Keratinocyte (primary cell): ENCODE results near the gene KRT81.

Source experiments
- EZH2 ChIP-seq: IDR thresholded peaks from one replicate; pipeline ENCODE4 v1.6.1; 2012; ENCODE audit warnings: inconsistent platforms, mild to moderate bottlenecking, low read length, moderate library complexity
- TF ChIP-seq, protein P1 (sequence below), 3 experiments: IDR thresholded peaks in 1 of 3; conservative IDR thresholded peaks in 1 of 3; optimal IDR thresholded peaks in 1 of 3; 2 replicates in 2 of 3; 3 replicates in 1 of 3; pipeline versions ENCODE3 to v1.5.1; 2011; ENCODE audit warnings: low read length in 3 of 3, mild to moderate bottlenecking in 3 of 3, moderate library complexity in 2 of 3, control low read depth in 1 of 3, inconsistent platforms in 1 of 3; ENCODE audit not compliant: insufficient read depth in 2 of 3; ENCODE audit errors: extremely low read depth in 1 of 3

DNA sequence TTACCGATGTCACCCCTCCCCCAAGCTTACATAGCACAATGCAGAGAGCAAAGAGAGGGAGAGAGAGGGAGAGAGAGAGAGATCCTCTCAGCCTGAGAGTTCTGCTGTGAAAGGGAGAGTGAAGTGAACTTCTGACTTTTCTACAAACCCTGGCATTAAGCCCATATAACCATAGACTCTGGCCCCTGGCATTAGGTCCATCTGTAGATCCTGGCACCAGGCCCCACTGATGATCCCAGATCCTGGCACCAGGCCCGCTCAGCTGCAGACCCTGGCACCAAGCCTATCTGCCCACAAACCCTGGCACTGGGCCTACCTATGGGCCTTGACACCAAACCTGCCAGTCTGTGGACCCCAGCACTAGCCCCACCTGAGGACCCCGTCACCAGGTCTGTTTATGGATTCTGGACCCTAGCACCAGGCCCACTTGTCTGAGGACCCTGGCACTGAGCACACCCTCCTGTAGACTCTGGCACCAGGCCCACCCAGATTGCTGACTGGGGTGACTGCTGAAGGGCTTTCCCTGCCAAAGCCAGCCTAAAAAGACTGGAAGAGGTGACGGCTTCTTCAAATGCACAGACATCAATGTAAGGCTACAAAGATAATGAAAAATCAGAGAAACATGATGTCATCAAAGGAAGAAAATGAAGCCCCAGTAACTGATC lies 44.4 kb upstream of the KRT81 start:
- TF ChIP-seq, protein P1, sequence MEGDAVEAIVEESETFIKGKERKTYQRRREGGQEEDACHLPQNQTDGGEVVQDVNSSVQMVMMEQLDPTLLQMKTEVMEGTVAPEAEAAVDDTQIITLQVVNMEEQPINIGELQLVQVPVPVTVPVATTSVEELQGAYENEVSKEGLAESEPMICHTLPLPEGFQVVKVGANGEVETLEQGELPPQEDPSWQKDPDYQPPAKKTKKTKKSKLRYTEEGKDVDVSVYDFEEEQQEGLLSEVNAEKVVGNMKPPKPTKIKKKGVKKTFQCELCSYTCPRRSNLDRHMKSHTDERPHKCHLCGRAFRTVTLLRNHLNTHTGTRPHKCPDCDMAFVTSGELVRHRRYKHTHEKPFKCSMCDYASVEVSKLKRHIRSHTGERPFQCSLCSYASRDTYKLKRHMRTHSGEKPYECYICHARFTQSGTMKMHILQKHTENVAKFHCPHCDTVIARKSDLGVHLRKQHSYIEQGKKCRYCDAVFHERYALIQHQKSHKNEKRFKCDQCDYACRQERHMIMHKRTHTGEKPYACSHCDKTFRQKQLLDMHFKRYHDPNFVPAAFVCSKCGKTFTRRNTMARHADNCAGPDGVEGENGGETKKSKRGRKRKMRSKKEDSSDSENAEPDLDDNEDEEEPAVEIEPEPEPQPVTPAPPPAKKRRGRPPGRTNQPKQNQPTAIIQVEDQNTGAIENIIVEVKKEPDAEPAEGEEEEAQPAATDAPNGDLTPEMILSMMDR (optimal IDR thresholded peaks at IDR 0.05 in 1 of 3, IDR thresholded peaks at IDR 0.05 in 1 of 3, conservative IDR thresholded peaks at IDR 0.05 in 1 of 3; ENCODE audit: extremely low read depth in 1 of 3, insufficient read depth in 2 of 3, low read length in 3 of 3) = no peak
- TF ChIP-seq EZH2 = no peak
